Stimulated activated CD4-positive, alpha-beta T cell treated with anti-CD3 and anti-CD28 coated beads, Interleukin-1b, Interleukin-23, amount 100 ng/mL, for 1 hour (primary cell): ENCODE data around the gene PRKAG2.
"Not testable (repeated sequence)": the region's sequence is repeated elsewhere in the genome, so short reads cannot be mapped to it uniquely, and the experiment has no call there.

Source experiments
- DNase-seq, 2 donors: peaks; one replicate each; pipeline ENCODE4 v3.0.0-alpha.2; 2020; ENCODE audit warnings: low read depth in 2 of 2

Gene PRKAG2

DNA sequence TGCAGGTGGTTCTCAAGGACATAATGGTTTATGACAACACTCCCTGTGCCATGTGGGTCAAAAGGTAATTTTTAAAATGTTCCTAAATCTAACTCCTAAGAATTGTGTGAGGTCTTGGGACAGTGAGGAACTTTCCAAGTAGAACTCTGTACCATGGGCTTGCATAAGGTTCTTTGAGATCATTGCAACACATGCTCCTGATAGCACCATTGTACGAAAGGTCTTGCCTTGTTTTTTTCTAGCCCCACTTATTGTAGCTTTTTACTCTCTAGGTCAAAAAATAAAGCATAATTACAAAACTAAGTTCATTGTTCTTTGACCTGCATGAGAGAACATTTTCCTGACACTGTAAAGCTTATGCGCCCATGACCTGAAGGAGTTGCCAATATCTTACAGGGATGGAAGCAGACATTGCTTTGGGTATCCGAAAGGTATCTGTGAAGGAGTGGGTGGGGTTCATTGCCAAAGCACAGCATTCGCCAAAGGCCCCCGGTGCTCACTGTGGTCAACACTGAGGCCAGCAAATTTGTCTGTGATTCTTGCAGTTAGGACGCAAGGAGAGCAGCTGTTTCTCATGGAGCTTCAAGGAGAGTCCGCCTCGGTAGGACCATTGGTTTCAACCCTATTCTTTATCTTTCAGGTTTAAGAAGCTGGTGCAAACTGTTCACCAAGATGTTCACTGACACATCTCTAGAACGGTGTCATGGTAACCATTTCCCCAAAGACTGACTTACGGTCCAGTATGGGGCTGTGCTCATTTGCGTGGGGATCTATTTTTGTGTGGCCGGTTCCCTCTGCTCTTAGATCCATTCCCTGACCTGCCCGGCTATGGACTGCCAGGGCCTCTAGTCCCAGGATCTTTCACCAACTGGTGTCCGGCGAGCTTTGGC lies 7.6 kb upstream of the PRKAG2 start:
- no peak for DNase-seq

DNA sequence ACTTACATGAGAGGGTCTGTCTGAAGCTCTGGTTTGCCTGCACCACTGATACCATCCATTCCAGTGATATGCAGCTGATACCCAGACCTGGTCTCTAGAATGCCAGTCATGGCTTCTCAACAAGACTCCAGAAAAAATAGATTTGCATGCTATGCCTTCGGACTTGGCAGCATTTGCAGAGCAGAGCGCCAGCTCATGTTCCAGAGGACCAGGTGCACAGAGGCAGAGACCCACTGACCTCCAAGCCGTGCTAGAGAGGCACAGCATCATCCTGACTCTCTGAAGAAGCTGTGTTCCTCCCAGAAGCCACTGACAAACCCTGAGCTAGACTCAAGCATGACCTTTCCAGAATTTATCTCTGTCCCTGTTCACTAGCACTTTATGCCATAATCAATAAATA lies 6.9 kb upstream of the PRKAG2 start:
- DNase-seq, result no peak

DNA sequence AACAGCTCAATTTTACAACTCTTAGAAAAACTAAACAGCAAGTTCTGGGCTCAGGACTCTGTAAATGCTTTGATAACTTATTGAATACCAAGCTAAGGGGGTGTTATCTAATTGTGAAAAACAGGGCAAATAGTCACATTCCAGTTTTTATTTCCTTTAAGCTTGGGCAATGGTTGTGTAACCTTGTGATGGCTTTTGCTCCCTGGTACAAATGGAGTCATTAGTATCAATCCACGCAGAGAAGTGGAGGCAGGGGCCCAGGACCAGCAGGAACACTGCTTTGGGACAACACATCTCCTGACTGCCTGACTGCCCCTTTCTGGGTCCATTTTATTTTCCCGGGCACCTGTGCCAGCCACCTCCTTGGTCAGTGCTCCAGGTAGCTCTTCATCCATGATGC lies 5.8 kb upstream of the PRKAG2 start:
- DNase-seq, result no peak

DNA sequence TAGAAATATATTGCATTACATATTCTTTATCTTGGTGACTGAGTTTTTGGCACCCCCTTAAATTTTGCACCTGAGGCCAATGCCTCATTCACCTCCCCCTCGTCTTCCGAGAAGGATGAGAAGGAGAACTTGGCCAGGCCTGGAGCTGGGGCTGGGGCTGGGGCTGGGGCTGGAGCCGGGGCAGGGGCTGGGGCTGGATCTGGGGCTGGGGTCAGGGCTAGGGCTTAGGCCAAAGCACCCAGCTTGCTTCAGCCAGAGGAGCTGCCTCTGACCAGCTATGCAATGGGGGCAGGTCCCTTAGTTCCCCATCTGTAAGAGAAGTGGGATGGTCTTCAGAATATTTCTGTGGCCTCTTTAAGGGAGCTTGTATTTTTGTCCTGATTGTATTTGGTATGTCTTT lies 3.8 kb upstream of the PRKAG2 start:
- no peak for DNase-seq

DNA sequence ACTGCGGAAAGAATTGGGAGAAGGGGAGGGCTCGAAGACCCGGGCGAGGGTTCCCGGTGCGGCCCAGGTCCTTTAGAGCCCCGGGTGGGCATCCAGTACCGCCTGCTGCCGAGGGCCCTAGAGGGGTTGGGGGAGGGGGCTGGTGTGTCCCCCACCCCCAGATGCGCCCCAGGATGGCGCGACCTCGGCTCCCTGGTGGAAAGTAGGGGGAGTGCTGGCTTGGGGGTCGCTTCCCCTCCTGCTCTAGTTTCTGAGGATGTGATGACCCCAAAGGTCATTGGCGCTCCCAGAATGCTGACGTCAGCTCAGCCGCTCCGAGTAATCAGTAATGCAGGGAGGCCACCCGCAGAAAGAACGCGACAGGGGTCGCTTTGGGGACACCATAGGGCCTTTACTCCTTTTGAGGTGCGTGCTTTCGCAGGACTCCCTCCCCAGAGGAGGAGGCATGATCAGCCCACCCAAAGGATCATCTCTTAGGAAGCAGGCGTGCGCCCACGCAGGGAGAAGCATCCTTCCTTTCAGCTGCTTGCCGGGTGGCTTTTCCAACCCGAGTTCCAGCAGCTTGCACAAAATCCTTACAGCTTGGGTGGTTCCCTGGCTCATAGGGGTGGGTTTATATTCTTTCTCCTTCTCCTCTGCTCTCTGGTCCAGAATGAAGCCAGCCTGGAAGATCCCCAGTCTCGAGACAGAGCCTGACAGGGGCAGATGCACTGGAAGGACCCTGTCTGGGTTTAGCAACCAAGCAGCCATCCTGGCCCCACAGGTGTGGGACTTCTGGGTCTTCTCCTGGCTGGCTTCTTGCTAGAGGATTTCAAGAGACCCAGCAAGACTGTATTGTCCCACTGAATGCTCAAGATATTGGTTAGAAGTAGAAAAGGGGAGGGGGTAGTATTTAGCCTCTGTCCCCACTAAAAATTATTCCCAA lies 1.3 kb upstream of the PRKAG2 start:
- DNase-seq, result no peak

DNA sequence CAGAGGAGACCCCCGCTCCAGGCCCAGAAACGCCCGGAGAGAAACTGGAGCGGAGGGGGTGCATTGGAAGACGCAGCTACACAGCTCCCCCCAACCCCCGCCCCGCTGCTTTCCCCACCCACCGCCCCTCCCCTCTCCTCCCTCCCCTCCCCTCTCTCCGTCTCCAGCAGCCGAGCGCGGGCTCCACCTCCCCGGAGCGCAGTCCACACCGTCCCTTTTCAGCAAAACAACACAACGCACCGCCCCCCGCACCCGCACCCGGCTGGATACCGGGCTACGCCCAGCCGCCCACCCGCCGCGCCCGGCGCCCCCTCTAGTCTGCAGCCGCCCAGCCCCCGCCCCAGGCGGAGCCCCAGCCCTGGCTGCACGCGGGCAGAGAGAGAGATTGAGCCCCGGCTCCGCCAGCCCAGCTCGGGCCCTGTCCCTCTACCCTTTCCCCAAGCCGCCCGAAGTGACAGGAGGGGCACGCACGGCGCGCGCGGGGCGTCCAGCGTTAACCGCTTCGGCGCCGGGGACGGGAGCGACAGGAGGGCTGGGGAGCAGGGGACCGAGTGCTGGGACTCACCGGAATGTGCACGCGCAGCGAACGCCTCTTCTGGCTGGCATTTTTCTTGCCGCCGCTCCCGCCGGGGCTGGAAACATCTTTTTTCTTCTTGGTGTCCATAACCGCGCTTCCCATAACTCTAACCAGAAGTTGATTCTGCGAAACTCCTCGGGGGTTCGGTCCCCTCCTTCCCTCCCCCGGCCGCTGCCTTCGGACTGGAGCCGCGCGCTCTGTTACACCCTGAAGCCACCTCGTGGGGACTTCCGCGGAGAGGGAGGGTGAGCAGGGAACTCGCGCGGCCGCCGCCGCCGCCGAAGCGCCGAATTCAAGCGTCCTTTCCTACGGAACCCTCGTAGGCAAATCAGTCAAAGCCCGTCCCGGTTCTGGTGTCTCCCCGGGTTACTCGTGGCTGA lies 695 bp downstream of the PRKAG2 start:
- peak; percentile 34 to 40 for DNase-seq

DNA sequence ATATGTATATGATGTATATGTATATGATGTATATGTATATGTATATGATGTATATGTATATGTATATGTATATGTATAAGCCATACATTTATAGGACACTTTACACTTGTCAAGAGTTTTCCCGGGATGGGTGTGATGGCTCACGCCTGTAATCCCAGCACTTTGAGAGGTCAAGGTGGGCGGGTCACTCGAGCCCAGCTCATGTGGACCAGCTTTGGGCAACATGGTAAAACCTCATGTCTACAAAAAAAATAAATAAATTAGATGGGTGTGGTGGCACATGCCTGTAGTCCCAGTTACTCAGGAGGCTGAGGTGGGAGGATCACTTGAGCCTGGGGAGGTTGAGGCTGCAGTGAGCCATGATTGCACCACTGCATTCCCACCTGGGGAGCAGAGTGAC lies 2.4 kb downstream of the PRKAG2 start:
- DNase-seq, result not testable (repeated sequence)

DNA sequence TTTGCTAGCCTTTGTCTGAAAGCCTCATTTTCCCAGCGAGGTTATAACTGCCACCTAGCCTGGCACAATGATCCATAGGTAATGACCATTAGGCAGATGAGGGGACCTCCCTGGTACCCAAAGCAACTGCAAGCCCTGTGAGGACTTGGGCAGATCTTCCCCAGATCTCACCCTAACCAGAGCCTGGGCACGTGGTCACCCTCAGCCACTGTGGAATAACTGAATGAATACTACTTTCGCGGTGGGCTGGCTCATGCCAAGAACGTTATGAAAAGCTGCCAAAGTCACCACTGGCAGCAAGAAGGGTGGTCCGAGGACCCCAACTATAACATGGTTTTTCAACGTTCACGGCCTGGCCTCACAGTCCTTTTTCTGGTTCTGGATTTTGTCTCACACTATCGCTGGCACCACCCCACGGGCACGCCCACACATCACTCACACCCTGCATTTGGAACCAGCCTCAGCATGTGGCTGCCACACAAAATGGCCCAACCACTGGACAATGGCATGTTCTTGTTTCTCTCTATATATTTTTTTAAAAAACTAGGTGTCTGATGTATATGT lies 3.4 kb downstream of the PRKAG2 start:
- no peak for DNase-seq

DNA sequence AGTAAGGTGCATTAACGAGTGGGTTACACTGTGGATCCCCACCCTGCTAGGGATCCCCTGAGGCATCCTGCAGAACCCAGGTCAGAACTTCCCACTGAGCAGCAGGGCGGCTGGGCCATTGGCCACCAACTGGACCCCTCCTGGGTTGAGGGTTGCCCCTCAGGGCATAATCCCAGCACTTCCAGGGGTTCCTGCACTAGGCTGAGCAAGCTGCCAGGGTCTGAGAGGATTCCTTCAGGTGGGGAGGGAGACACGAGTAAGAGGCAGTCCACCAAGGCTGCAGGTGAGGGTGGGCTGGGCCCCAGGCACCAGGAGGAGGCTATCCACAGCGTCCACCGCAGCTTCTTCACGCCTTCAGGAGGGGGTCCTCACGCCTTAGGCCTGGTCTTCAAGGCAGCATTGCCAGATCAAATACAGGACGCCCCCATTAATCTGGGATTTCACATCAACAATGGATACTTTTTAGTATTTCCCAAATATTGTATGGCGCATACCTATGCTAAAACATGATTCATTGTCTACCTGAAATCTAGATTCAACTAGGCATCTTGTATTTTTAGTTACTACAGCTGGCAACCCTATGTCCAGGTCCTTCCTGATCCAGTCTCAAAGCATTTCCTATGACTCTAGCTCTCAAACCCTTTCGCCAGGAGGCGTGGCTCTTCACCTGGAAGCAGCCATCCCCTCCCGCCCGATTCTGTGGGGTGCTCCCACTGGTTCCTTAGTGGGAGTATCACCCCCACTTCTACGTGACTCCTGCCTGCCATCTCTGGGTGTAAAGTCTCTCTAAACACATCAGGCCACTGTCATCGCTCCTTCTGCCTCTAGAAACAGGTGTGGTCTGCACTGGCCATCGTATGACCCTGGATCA lies 4.1 kb downstream of the PRKAG2 start:
- DNase-seq, result no peak

DNA sequence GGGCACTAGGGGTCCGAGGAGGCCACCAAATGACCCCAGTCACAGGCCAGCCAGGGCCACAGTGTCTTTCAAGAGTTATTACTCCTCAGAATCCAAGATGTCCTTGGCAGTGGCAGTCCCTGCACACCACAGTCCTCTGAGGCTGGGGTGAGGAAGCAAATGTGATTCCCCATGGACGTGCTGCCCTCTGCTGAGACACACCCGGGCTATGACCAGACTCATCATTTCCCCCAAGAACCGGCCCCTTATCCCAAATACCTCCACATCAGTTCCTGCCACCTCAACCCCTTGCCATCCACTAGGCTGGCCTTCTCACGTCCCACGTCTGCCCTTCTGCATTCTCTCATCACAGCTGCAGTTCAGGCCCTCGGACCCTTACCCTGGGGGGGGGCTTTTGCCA lies 5.0 kb downstream of the PRKAG2 start:
- no peak for DNase-seq

DNA sequence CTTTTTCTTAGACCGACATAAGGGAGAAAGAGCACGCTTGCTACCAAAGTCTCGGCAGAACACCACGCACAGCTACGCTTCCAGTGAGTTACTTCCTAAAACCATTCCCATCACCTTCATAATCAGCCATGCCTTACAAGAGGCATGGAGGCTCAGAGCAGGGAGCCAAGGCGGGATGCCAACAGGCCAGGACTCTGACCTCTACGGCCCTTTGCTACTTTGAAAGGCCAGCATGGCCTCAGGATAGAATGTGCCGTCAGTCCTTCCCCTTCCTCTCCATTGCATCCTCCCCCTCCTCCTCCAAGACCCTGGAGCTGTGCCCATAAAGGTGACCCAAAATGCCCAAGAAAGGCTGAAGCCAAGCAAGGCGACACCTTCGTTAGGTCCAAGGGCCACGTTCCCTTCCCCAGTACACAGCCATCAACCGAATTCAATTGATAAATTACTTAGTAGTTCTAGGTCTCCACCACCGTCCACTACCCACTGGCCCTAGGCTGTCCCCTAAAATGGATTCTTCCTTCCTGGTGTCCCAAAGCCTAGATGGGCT lies 5.7 kb downstream of the PRKAG2 start:
- DNase-seq, result no peak

DNA sequence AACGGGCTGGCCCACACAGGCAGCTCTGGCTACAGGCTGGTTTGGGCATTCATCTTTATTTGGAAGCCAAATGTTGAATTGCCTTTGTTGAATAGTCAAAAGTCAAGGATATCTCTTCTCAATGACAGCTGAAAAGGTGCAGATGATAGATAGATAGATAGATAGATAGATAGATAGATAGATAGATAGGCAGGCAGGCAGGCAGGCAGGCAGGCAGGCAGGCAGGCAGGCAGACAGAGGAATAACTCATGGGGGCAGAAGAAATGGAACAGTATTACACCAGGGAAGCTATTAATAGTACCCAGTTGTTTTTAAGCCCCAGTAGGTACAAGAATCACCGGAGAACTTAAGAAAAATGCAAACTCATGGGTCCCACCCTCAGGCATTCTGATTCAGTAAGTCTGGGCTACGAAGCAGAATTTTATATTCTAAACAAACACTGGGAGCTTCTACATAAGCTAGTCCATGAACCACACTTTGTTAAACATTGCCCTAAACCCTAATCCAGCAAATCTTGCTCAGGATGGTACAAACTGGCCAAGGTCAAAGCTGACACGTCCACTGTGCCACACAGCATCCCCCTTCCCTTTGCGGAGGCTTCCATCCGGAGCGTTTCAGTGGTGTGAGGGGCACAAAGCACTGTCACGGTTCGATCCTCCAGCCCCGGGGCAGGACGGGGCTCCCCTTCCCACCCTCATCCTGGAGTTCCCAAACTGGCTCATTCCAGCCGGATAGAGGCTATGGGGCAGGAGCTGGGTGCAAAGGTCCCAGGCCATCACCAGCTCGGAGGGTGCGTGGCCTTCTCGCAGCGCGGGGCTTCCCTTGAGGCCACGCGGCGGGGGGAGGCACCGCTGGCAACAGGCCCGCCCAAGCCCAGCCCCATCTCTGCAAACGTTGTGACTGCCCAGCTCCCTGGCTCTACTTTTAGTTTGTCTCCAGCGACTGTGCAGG lies 6.7 kb downstream of the PRKAG2 start:
- no peak for DNase-seq

DNA sequence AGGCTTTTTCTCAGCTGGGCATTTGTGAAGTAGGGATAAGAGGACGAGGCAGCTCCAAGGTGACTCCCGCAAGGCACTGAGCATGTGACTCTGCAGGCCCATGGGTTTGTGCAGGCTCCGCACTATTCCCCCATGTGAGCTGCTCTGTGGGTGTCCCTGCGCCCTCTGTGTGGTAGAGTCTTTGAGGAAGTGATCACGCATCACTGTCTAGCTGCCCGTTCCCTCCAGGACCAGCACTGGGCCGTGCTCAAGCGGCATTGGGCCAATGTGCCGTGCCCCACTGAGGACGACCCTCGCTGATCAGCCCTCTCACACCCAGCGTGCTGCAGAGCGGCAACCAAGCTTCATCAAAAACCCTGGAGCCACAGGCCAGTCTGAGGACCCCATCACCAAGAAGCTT lies 7.5 kb downstream of the PRKAG2 start:
- DNase-seq, result no peak

DNA sequence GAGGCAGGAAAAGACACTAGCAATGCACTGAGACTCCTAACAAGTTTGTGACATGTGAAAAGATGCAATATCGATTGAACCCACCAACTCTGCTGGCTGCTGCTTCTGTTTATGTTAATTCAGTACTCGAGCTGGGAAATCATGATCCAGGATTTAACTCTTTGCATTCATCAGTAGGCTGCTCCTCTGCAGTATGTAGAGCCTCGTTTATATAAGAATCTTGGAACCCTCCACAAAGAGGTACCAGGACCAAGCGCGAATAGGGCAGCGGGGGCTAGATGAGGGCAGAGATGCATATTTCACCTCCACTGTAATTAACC lies 7.8 kb downstream of the PRKAG2 start:
- DNase-seq, result no peak

DNA sequence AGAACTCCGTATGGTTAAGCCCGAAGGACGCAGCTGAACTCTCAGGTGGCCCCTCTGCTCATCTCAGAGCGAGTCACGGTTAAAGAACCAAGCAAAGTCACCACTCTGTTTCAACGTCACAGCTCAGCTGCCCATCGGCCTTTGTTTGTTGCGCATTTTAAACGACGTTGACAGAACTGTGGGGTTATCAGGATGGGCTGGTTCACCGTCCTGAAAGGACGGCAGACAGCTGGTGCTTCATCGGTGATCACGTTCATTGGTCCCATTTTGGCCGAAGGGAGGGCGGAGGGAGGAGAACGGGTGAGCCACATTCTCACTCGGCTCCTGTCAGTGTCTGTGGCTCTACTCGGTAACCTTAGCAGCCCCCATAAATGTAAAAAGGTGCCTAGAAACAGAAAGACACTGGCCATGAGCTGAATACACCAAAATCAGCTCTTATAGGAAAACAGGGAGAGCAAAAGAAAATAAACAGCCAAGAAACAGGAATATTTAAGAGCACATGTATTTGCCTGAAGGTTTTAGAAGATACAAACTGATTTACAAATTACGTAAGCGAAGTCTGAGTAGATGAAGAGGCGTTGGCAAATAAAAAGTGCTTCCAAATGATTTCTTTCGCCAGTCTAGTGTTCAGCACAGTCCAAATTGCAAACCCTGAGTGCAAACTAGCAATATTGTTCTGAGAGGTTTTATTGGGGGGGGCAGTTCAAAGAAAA lies 8.4 kb downstream of the PRKAG2 start:
- no peak for DNase-seq

DNA sequence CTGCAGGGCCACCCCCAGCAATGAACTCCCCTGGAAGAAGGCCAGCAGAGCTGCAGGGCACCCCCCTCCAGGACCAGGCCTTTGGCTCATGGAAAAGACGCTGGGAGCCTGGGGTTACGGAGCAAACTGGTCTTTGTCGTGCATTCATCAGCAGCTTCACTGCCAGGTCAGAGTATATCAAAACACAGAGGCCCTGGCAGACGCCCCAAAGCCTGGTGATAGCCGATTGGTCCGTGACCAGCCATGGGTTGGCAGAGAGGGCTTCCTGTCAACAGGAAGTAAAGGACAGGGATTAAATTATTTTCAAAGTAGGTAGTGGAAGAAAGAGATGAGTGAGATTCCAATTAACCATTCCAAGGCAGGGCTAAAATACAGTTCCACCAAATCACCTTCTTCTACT lies 9.0 kb downstream of the PRKAG2 start:
- no peak for DNase-seq

DNA sequence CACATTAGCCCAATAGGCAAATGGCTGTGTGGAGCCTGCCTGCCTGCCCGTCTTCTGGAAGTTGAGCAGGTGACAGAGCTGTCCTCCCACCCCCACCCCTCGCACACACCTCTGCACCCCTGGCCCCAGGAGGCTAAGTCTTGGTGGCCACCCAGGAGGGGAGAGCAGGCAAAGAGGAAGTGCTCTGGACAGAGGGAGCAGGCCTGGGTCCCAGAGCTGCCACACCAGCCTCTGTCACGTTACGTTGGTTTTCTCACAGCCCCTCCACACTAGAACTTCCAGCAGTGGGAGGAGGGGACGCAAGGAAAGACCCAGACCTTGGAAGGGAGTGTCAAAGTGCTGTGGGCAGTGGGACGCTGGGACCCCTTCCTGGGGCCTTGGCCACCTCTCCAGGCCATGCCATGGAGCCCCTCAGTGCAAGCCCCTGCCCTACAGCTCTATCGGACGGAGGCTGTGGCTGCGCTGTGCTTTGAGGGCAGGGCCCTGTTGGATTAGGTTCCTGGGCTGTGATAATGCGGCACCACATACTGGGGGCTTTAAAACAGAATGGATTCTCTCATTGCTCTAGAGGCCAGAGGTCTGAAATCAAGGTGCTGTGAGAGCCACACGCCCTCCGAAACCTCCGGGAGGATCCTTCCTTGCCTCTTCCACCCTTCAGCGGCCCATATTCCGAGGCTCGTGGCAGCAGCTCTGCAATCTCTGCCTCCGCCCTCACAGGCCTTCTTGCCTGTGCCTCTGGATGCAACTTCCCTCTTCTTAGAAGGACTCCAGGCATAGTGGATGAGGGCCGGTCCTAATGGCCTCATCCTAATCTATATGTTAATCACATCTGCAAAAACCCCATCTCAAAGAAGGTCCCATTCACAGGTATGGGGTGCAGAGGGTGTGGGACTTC lies 9.9 kb downstream of the PRKAG2 start:
- DNase-seq, result no peak
